Effector memory CD8-positive, alpha-beta T cell (primary cell): Measurements from ENCODE around the gene ZNF669.

Source experiments
- ATAC-seq: fragments of 150-1000 bp; cut with Tn5 transposase; replicated peaks from 2 replicates; pipeline ENCODE4 v1.10.0; 2021; ENCODE audit warnings: mild to moderate bottlenecking, moderate library complexity
- DNase-seq, 3 experiments: peaks; one replicate each; pipeline ENCODE4 v3.0.0; 2021
- H3K27ac Mint-ChIP-seq, 2 donors: one replicate each; pipeline ENCODE4 v1.8.0; 2022; ENCODE audit warnings: mild to moderate bottlenecking in 2 of 2, mixed read lengths in 2 of 2, moderate library complexity in 2 of 2
- H3K27me3 Mint-ChIP-seq, 2 donors: one replicate each; pipeline ENCODE4 v1.8.0; 2022; ENCODE audit warnings: mixed read lengths in 2 of 2
- H3K36me3 Mint-ChIP-seq: one replicate; pipeline ENCODE4 v1.8.0; 2022; ENCODE audit warnings: mild to moderate bottlenecking, moderate library complexity, mixed read lengths; ENCODE audit not compliant: insufficient read depth
- H3K4me1 Mint-ChIP-seq, 2 donors: one replicate each; pipeline ENCODE4 v1.8.0; 2022; ENCODE audit warnings: low read depth in 2 of 2, mixed read lengths in 2 of 2
- H3K4me3 Mint-ChIP-seq, 2 donors: one replicate each; pipeline ENCODE4 v1.8.0; 2022; ENCODE audit warnings: mild to moderate bottlenecking in 2 of 2, mixed read lengths in 2 of 2, moderate library complexity in 2 of 2
- H3K9me3 Mint-ChIP-seq, 2 donors: one replicate each; pipeline ENCODE4 v1.8.0; 2022; ENCODE audit warnings: mixed read lengths in 2 of 2

The ZNF669 gene

GRCh38 chr1:247102381-247102780 lies 1.8 kb downstream of the ZNF669 start:
- Mint-ChIP-seq H3K36me3 (peaks cover 50% of the 10 kb centered on the region), H3K9me3 (peaks cover 0 to 12% of the 10 kb centered on the region in 2 donors)

GRCh38 chr1:247100676-247101279 lies 3.4 kb downstream of the ZNF669 start:
- Mint-ChIP-seq H3K4me3 (no peak overlapping the region), H3K27me3 (no peaks in the 10 kb centered on the region), H3K36me3 (peaks cover 50% of the 10 kb centered on the region), H3K4me1 (peaks cover 13 to 16% of the 10 kb centered on the region in 2 donors), H3K9me3 (peaks cover 0 to 16% of the 10 kb centered on the region in 2 donors), H3K27ac (no peak overlapping the region)
- no peak for ATAC-seq
- DNase-seq = no peak

More at GRCh38 chr1:247102381-247102780, 1.8 kb downstream of the ZNF669 start:
- DNase-seq (no peak), ATAC-seq (no peak)
- no peak overlapping the region for H3K27ac Mint-ChIP-seq
- peaks cover 13 to 16% of the 10 kb centered on the region in 2 donors for H3K4me1 Mint-ChIP-seq
- H3K4me3 Mint-ChIP-seq = no peak overlapping the region
- H3K27me3 Mint-ChIP-seq = peaks cover 5 to 15% of the 10 kb centered on the region in 2 donors

GRCh38 chr1:247096958-247097357 lies 7.2 kb downstream of the ZNF669 start:
- Mint-ChIP-seq H3K4me1 (no peaks in the 10 kb centered on the region), H3K27me3 (no peaks in the 10 kb centered on the region), H3K9me3 (peaks cover 0 to 14% of the 10 kb centered on the region in 2 donors), H3K4me3 (no peak overlapping the region), H3K36me3 (peaks cover 38% of the 10 kb centered on the region), H3K27ac (no peak overlapping the region)
- ATAC-seq (no peak), DNase-seq (no peak)

GRCh38 chr1:247096544-247096943 lies 7.6 kb downstream of the ZNF669 start:
- no peak for DNase-seq
- peaks cover 0 to 13% of the 10 kb centered on the region in 2 donors for H3K9me3 Mint-ChIP-seq
- no peak for ATAC-seq
- no peaks in the 10 kb centered on the region for H3K27me3 Mint-ChIP-seq
- H3K27ac Mint-ChIP-seq = no peak overlapping the region
- H3K36me3 Mint-ChIP-seq = peaks cover 34% of the 10 kb centered on the region
- no peaks in the 10 kb centered on the region for H3K4me1 Mint-ChIP-seq
- H3K4me3 Mint-ChIP-seq = no peak overlapping the region

- ATAC-seq (no peak), DNase-seq (no peak)
- Mint-ChIP-seq H3K9me3 (peaks cover 0 to 12% of the 10 kb centered on the region in 2 donors), H3K27me3 (no peaks in the 10 kb centered on the region), H3K4me1 (no peaks in the 10 kb centered on the region), H3K36me3 (peaks cover 30% of the 10 kb centered on the region), H3K4me3 (no peak overlapping the region), H3K27ac (no peak overlapping the region)
These were observed 8.0 kb downstream of the ZNF669 start for GRCh38 chr1:247096112-247096511.

GRCh38 chr1:247090455-247090854 lies 13.7 kb downstream of the ZNF669 start:
- H3K4me1 Mint-ChIP-seq = no peaks in the 10 kb centered on the region
- H3K9me3 Mint-ChIP-seq = no peaks in the 10 kb centered on the region
- no peak overlapping the region for H3K4me3 Mint-ChIP-seq
- no peaks in the 10 kb centered on the region for H3K36me3 Mint-ChIP-seq
- peaks cover 0 to 3% of the 10 kb centered on the region in 2 donors for H3K27me3 Mint-ChIP-seq
- no peak overlapping the region for H3K27ac Mint-ChIP-seq
- DNase-seq (no peak), ATAC-seq (no peak)

GRCh38 chr1:247089616-247090375 lies 14.4 kb downstream of the ZNF669 start:
- no peak overlapping the region for H3K4me3 Mint-ChIP-seq
- H3K9me3 Mint-ChIP-seq = peaks cover 0 to 3% of the 10 kb centered on the region in 2 donors
- H3K36me3 Mint-ChIP-seq = no peaks in the 10 kb centered on the region
- H3K27ac Mint-ChIP-seq = no peak overlapping the region
- ATAC-seq (no peak), DNase-seq (no peak)
- peaks cover 5 to 9% of the 10 kb centered on the region in 2 donors for H3K27me3 Mint-ChIP-seq
- no peaks in the 10 kb centered on the region for H3K4me1 Mint-ChIP-seq

- H3K27me3 Mint-ChIP-seq = peaks cover 6 to 12% of the 10 kb centered on the region in 2 donors
- no peaks in the 10 kb centered on the region for H3K36me3 Mint-ChIP-seq
- DNase-seq = no peak
- no peaks in the 10 kb centered on the region for H3K4me1 Mint-ChIP-seq
- no peak for ATAC-seq
- H3K27ac Mint-ChIP-seq = no peak overlapping the region
- peaks cover 0 to 3% of the 10 kb centered on the region in 2 donors for H3K9me3 Mint-ChIP-seq
- no peak overlapping the region for H3K4me3 Mint-ChIP-seq
These were observed 15.2 kb downstream of the ZNF669 start for GRCh38 chr1:247088967-247089366.

GRCh38 chr1:247087256-247087655 lies 16.9 kb downstream of the ZNF669 start:
- H3K9me3 Mint-ChIP-seq = peaks cover 0 to 3% of the 10 kb centered on the region in 2 donors
- H3K27ac Mint-ChIP-seq = no peak overlapping the region
- H3K4me3 Mint-ChIP-seq = no peak overlapping the region
- H3K4me1 Mint-ChIP-seq = no peaks in the 10 kb centered on the region
- peaks cover 6 to 25% of the 10 kb centered on the region in 2 donors for H3K27me3 Mint-ChIP-seq
- ATAC-seq = no peak
- DNase-seq = no peak
- no peaks in the 10 kb centered on the region for H3K36me3 Mint-ChIP-seq

GRCh38 chr1:247085310-247085709 lies 18.8 kb downstream of the ZNF669 start:
- no peak for DNase-seq
- Mint-ChIP-seq H3K36me3 (no peaks in the 10 kb centered on the region), H3K4me3 (no peak overlapping the region), H3K4me1 (no peaks in the 10 kb centered on the region), H3K9me3 (peaks cover 0 to 3% of the 10 kb centered on the region in 2 donors), H3K27me3 (peaks cover 6 to 30% of the 10 kb centered on the region in 2 donors), H3K27ac (no peak overlapping the region)
- ATAC-seq = no peak

- Mint-ChIP-seq H3K9me3 (peaks cover 0 to 3% of the 10 kb centered on the region in 2 donors), H3K27me3 (peaks cover 6 to 30% of the 10 kb centered on the region in 2 donors), H3K36me3 (no peaks in the 10 kb centered on the region), H3K4me1 (no peaks in the 10 kb centered on the region), H3K27ac (no peak overlapping the region), H3K4me3 (no peak overlapping the region)
- ATAC-seq (no peak), DNase-seq (no peak)
These were observed 19.4 kb downstream of the ZNF669 start for GRCh38 chr1:247084771-247085170.

GRCh38 chr1:247079141-247079874 lies 24.8 kb downstream of the ZNF669 start:
- DNase-seq (no peak), ATAC-seq (no peak)
- Mint-ChIP-seq H3K36me3 (peaks cover 12% of the 10 kb centered on the region), H3K9me3 (no peaks in the 10 kb centered on the region), H3K27ac (peak overlapping the region; percentile 93), H3K27me3 (peaks cover 0 to 20% of the 10 kb centered on the region in 2 donors), H3K4me3 (peak overlapping the region; percentile 89 to 94), H3K4me1 (peaks cover 27 to 29% of the 10 kb centered on the region in 2 donors)

- peak; percentile 92 for ATAC-seq
- Mint-ChIP-seq H3K4me1 (peaks cover 31 to 32% of the 10 kb centered on the region in 2 donors), H3K27ac (peak within 1 kb of the TSS; percentile 93), H3K9me3 (no peaks in the 10 kb centered on the region), H3K27me3 (peaks cover 0 to 13% of the 10 kb centered on the region in 2 donors), H3K36me3 (peaks cover 12% of the 10 kb centered on the region), H3K4me3 (peak within 1 kb of the TSS; percentile 89 to 94)
- peak; percentile 54 to 65 (median 57) for DNase-seq
These were observed 25.7 kb downstream of the ZNF669 start, which contains the start of gene ZNF670 for GRCh38 chr1:247078258-247079140. Gene ZNF670, minus strand, starts transcription at chr1:247078811. Its CDS starts 215 bp downstream, at chr1:247078596.
